GM18520 (cell line): Measurements from ENCODE around the gene TM6SF1.
A peak's percentile ranks its signal among the peaks of the same experiment; 100 is the strongest.
"Not testable (repeated sequence)": the region's sequence is repeated elsewhere in the genome, so short reads cannot be mapped to it uniquely, and the experiment has no call there.

Source experiments
- ATAC-seq: cut with Tn5 transposase; IDR thresholded peaks from one replicate; pipeline ENCODE4 v1.9.1; 2021; ENCODE audit not compliant: unreplicated experiment

Gene TM6SF1

GRCh38 chr15:83115410-83115809 lies 8.0 kb downstream of the TM6SF1 start:
- no peak for ATAC-seq

- ATAC-seq = peak; percentile 78
Measured at GRCh38 chr15:83115831-83116565, 8.6 kb downstream of the TM6SF1 start.

- ATAC-seq = no peak
Measured at GRCh38 chr15:83118291-83118827, 10.9 kb downstream of the TM6SF1 start.

GRCh38 chr15:83118968-83119367 lies 11.5 kb downstream of the TM6SF1 start:
- no peak for ATAC-seq

- no peak for ATAC-seq
Measured at GRCh38 chr15:83119968-83120581, 12.6 kb downstream of the TM6SF1 start.

GRCh38 chr15:83123529-83123928 lies 16.1 kb downstream of the TM6SF1 start:
- ATAC-seq = no peak

- ATAC-seq = no peak
Measured at GRCh38 chr15:83127547-83128150, 20.2 kb downstream of the TM6SF1 start.

GRCh38 chr15:83129791-83130190 lies 22.3 kb downstream of the TM6SF1 start:
- no peak for ATAC-seq

GRCh38 chr15:83132861-83133523 lies 25.5 kb downstream of the TM6SF1 start:
- no peak for ATAC-seq

GRCh38 chr15:83142151-83142550 lies 34.7 kb downstream of the TM6SF1 start:
- ATAC-seq = not testable (repeated sequence)

DNA sequence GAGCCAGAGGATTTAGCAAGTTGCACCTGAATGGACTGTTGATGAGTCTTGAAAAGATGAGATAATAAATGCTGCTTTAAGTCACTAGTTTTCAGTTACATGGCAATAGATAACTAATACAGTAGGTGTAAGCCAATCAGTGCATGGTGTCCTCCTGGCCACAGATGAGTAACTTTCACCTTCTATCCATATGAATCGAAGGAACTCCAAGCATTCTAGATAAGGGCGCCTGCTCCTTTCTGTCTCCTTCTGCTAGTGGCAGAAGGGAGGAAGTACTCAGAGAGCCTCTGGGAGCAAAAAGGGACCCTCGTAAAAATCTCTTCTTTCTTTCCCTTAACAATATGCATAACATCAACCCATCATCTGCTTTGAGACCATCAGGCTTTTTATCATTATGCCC lies 37.3 kb downstream of the TM6SF1 start:
- no peak for ATAC-seq

GRCh38 chr15:83153288-83153687 lies 45.8 kb downstream of the TM6SF1 start:
- ATAC-seq = no peak

DNA sequence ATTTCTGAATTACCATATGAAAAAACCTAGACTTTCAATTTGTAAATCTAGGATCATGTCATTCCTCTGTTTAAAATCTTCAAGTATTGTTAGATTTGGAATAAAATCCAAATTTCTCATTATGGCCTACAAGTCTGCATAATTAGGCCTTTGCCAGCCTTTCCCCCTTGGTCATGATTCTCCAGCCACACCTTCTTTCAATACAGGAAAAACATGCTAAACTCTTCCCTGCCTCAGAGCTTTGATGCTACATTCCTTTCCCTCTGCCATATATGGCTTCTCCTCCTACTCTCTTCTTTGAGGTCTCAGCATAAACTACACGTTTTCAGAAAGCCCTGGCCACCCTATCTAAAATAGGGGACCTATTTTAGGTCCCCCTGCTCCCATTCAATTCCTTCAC lies 48.5 kb downstream of the TM6SF1 start:
- ATAC-seq = no peak

GRCh38 chr15:83158393-83158792 lies 50.9 kb downstream of the TM6SF1 start:
- no peak for ATAC-seq

DNA sequence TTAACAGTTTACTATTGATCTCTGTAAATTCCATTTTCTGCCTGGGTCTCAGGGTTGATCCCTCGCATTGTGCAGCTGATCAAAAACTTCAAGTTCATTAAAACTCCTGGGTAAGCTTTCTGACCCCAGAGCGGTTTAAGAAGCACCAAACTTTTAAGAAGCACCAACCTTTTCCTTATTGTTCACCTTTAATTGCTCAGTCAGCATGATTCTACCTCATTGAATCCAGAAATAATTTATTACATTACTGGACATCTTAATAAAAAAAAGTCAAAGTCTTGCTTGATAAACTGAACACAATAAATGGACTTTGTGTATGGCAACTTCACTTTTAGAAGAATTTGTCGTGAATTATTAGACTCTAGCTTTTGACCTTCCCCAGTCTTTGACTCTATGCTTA lies 53.3 kb downstream of the TM6SF1 start:
- no peak for ATAC-seq

GRCh38 chr15:83163032-83163431 lies 55.6 kb downstream of the TM6SF1 start:
- ATAC-seq = no peak

- no peak for ATAC-seq
Measured at GRCh38 chr15:83164111-83164770, 56.8 kb downstream of the TM6SF1 start.

- no peak for ATAC-seq
Measured at GRCh38 chr15:83164771-83165404, 57.4 kb downstream of the TM6SF1 start.

- ATAC-seq = no peak
Measured at GRCh38 chr15:83166218-83166617, 58.8 kb downstream of the TM6SF1 start.

DNA sequence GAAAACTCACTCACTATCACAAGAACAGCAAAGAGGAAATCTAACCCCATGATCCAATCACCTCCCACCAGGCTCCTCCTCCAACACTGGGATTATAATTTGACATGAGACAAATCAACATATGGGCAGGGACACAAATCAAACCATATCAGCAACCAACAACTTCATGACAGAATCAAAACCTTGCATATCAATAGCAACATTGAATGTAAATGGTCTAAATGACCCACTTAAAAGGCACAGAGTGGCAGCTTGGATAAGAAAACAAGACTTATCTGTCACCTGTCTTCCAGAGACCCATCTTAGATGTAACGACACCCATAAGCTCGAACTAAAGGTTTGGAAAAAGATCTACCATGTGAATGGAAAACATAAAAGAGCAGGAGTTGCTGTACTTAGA lies 59.4 kb downstream of the TM6SF1 start:
- ATAC-seq = no peak

DNA sequence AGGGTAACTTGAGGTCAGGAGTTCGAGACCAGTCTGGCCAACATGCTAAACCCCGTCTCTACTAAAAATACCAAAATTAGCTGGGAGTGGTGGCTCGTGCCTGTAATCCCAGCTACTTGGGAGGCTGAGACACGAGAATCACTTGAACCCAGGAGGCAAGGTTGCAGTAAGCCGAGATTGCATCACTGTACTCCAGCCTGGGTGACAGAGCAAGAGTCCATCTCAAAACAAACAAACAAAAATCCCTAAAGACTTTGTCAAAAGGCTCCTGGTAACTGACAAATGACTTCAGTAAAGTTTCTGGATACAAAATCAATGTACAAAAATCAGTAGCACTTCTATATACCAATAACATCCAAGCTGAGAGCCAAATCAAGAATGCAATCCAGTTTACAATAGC lies 62.1 kb downstream of the TM6SF1 start:
- not testable (repeated sequence) for ATAC-seq
